Fibroblast of lung (primary cell): Measurements from ENCODE around the gene CNST. TPM values are rescaled to one million over a fixed set of nuclear protein-coding genes. Genes with fewer than 3 reads are reported as not detected.

Experiments used
- DNase-seq, 2 donors: peaks; one replicate each; pipeline versions ENCODE4 v3.0.0 to v3.0.0-alpha.2; 2010; ENCODE audit warnings: low read depth in 2 of 2
- H2AFZ ChIP-seq: 2 replicates; pipeline ENCODE4 v1.5.1; 2012; ENCODE audit warnings: low read length, control low read depth, inconsistent platforms
- H3K27ac ChIP-seq: 2 replicates; pipeline ENCODE4 v1.5.1; 2011; ENCODE audit warnings: low read length, control low read depth; ENCODE audit not compliant: insufficient read depth
- H3K27me3 ChIP-seq: 2 replicates; pipeline ENCODE4 v1.5.1; 2011; ENCODE audit warnings: mild to moderate bottlenecking, low read length; ENCODE audit not compliant: control insufficient read depth, insufficient read depth
- H3K36me3 ChIP-seq: 2 replicates; pipeline ENCODE4 v1.5.1; 2011; ENCODE audit warnings: low read length; ENCODE audit not compliant: control insufficient read depth, insufficient read depth
- H3K4me1 ChIP-seq: 2 replicates; pipeline ENCODE4 v1.5.1; 2011; ENCODE audit warnings: low read length; ENCODE audit not compliant: control insufficient read depth, insufficient read depth; ENCODE audit errors: extremely low read depth
- H3K4me2 ChIP-seq: 2 replicates; pipeline ENCODE4 v1.5.1; 2011; ENCODE audit warnings: low read length, control low read depth; ENCODE audit not compliant: insufficient read depth; ENCODE audit errors: extremely low read depth
- H3K4me3 ChIP-seq, 4 experiments: fragments of 200-600 bp in 1 of 4; sonication (generic) in 1 of 4; replicated peaks in 1 of 4; 2 replicates each; pipeline ENCODE4 v1.5.1; 2011 to 2016; ENCODE audit warnings: low read length in 4 of 4, low read depth in 3 of 4, mild to moderate bottlenecking in 3 of 4, control low read depth in 2 of 4, inconsistent platforms in 1 of 4, mixed read lengths in 1 of 4; ENCODE audit not compliant: insufficient read depth in 1 of 4; ENCODE audit errors: control extremely low read depth in 1 of 4
- H3K79me2 ChIP-seq: 2 replicates; pipeline ENCODE4 v1.5.1; 2012; ENCODE audit warnings: mild to moderate bottlenecking, low read length, inconsistent platforms; ENCODE audit not compliant: control insufficient read depth, insufficient read depth
- H3K9ac ChIP-seq: 2 replicates; pipeline ENCODE4 v1.5.1; 2011; ENCODE audit warnings: mild to moderate bottlenecking, low read length, control low read depth; ENCODE audit not compliant: insufficient read depth
- H3K9me3 ChIP-seq: 2 replicates; pipeline ENCODE4 v1.5.1; 2012; ENCODE audit warnings: low read depth, low read length; ENCODE audit not compliant: control insufficient read depth, insufficient read depth
- H4K20me1 ChIP-seq: 2 replicates; pipeline ENCODE4 v1.5.1; 2011; ENCODE audit warnings: low read length; ENCODE audit not compliant: control insufficient read depth, insufficient read depth; ENCODE audit errors: extremely low read depth
- CTCF ChIP-seq, 2 donors: IDR thresholded peaks in 1 of 2; conservative IDR thresholded peaks in 1 of 2; 1 replicate in 1 of 2; 2 replicates in 1 of 2; pipeline ENCODE4 v1.5.1; 2011 to 2012; ENCODE audit warnings: low read length in 2 of 2, control low read depth in 1 of 2, inconsistent platforms in 1 of 2, low read depth in 1 of 2, mild to moderate bottlenecking in 1 of 2
- EZH2 ChIP-seq: IDR thresholded peaks from 2 replicates; pipeline ENCODE4 v1.5.1; 2012; ENCODE audit warnings: low read length, control low read depth, mild to moderate bottlenecking; ENCODE audit errors: missing control alignments
- polyA plus RNA-seq, 2 donors: library from polyadenylated mRNA; depleted of rRNA in 1 of 2; stranded (reverse) in 1 of 2; unstranded in 1 of 2; fragments of >200 nt; gene quantifications; 2 replicates each; pipeline ENCODE4 v1.2.1, GENCODE V29; 2011 to 2012; ENCODE audit warnings: missing spikeins in 1 of 2
- total RNA-seq: library from RNA; depleted of rRNA; stranded (reverse); fragments of >200 nt; gene quantifications from 2 replicates; pipeline ENCODE4 v1.2.1, GENCODE V29; 2014

CNST gene
- total and polyA plus RNA-seq, 2 donors (not counting 1 experiment from before 2014, with no cell fraction given), result 26.9 to 33.9 TPM

GRCh38 chr1:246639732-246640131 lies 73.5 kb downstream of the CNST start:
- no peak overlapping the region for H3K4me2 ChIP-seq
- H3K27me3 ChIP-seq, result no peaks in the 10 kb centered on the region
- no peaks in the 10 kb centered on the region for H3K4me1 ChIP-seq
- H3K79me2 ChIP-seq, result peaks cover 24% of the 10 kb centered on the region
- no peak overlapping the region for H3K9ac ChIP-seq
- peaks cover 2% of the 10 kb centered on the region for H3K36me3 ChIP-seq
- H3K4me3 ChIP-seq, result no peak overlapping the region
- H3K9me3 ChIP-seq, result no peaks in the 10 kb centered on the region
- H3K27ac ChIP-seq, result no peak overlapping the region
- DNase-seq, result no peak
- no peak overlapping the region for H2AFZ ChIP-seq
- no peaks in the 10 kb centered on the region for H4K20me1 ChIP-seq
- TF ChIP-seq CTCF (conservative IDR thresholded peaks at IDR 0.05 in 1 of 2, IDR thresholded peaks at IDR 0.05 in 1 of 2; ENCODE audit: low read depth in 1 of 2, low read length in 2 of 2), result no peak

DNA sequence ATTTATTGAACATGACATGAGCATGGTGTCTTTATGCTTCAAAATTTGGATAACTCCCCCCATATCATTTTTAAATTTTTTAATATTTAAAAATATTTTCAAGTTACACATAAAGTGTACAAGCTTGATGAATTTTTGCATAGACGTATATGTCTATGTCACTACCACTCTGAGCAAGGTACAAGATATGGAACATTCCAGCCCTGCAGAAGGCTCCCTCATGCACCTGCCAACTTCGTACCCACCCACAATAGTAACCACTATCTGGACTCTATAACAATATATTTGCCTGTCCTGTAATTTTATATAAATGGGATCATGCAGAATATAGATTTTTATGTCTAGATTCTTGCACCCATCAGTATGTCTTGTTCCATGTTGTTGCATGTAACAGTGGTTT lies 74.5 kb downstream of the CNST start:
- TF ChIP-seq CTCF (conservative IDR thresholded peaks at IDR 0.05 in 1 of 2, IDR thresholded peaks at IDR 0.05 in 1 of 2; ENCODE audit: low read depth in 1 of 2, low read length in 2 of 2) (no peak), EZH2 (no peak)
- no peak overlapping the region for H3K4me2 ChIP-seq
- no peaks in the 10 kb centered on the region for H3K4me1 ChIP-seq
- no peak for DNase-seq
- no peak overlapping the region for H2AFZ ChIP-seq
- no peaks in the 10 kb centered on the region for H4K20me1 ChIP-seq
- H3K27me3 ChIP-seq, result no peaks in the 10 kb centered on the region
- H3K9ac ChIP-seq, result no peak overlapping the region
- H3K4me3 ChIP-seq, result no peak overlapping the region
- H3K9me3 ChIP-seq, result no peaks in the 10 kb centered on the region
- peaks cover 2% of the 10 kb centered on the region for H3K36me3 ChIP-seq
- H3K27ac ChIP-seq, result no peak overlapping the region
- peaks cover 24% of the 10 kb centered on the region for H3K79me2 ChIP-seq

- TF ChIP-seq EZH2, result no peak
- no peak for TF ChIP-seq CTCF (conservative IDR thresholded peaks at IDR 0.05 in 1 of 2, IDR thresholded peaks at IDR 0.05 in 1 of 2; ENCODE audit: low read depth in 1 of 2, low read length in 2 of 2)
- H3K27ac ChIP-seq, result no peak overlapping the region
Measured at GRCh38 chr1:246641394-246641793, 75.1 kb downstream of the CNST start.

More at GRCh38 chr1:246641394-246641793, 75.1 kb downstream of the CNST start:
- Histone ChIP-seq H3K4me3 (no peak overlapping the region), H3K36me3 (no peaks in the 10 kb centered on the region), H3K9me3 (no peaks in the 10 kb centered on the region), H3K79me2 (peaks cover 22% of the 10 kb centered on the region), H3K4me1 (no peaks in the 10 kb centered on the region), H3K9ac (no peak overlapping the region), H3K27me3 (no peaks in the 10 kb centered on the region), H2AFZ (no peak overlapping the region), H4K20me1 (no peaks in the 10 kb centered on the region), H3K4me2 (no peak overlapping the region)
- no peak for DNase-seq
